PC-9 (cell line): Measurements from ENCODE around the gene SESN1. TPM values are rescaled to one million over a fixed set of nuclear protein-coding genes. Genes with fewer than 3 reads are reported as not detected.

Experiments
- BruUV-seq: library from RNA; stranded (reverse); fragments of 400-500 nt; replicated peaks from 2 replicates; lab custom pipeline; 2021; lab: Mats Ljungman, UMichigan
- CTCF ChIA-PET: fragments of 300-600 bp; sonication (Branson Sonifier 250); formaldehyde crosslinking; loops from one replicate; lab custom pipeline; 2022; ENCODE audit warnings: antibody characterized with exemption; lab: Charles Lee
- POLR2A ChIA-PET: fragments of 300-600 bp; sonication (Branson Sonifier 250); formaldehyde crosslinking; loops from one replicate; lab custom pipeline; 2022; ENCODE audit warnings: antibody characterized with exemption; ENCODE audit not compliant: unreplicated experiment; lab: Charles Lee
- DNase-seq, 2 experiments: peaks; one replicate each; pipeline versions ENCODE4 v3.0.0 to v3.0.0-alpha.2; 2015 to 2022; ENCODE audit warnings: mixed read lengths in 1 of 2
- H2AFZ ChIP-seq: fragments of 200-600 bp; sonication (generic); 2 replicates; pipeline ENCODE4 v1.8.1; 2017; ENCODE audit warnings: antibody characterized with exemption
- H3F3A ChIP-seq: fragments of 200-600 bp; sonication (generic); 2 replicates; pipeline ENCODE4 v1.8.1; 2017; ENCODE audit warnings: antibody characterized with exemption, mild to moderate bottlenecking, low read depth; ENCODE audit not compliant: insufficient read depth
- H3K27ac ChIP-seq: fragments of 200-600 bp; sonication (generic); 2 replicates; pipeline ENCODE4 v1.6.1; 2016; ENCODE audit warnings: mixed run types
- H3K27me3 ChIP-seq: fragments of 200-600 bp; sonication (generic); 2 replicates; pipeline ENCODE4 v1.6.1; 2016; ENCODE audit warnings: low read depth, mixed run types; ENCODE audit not compliant: insufficient read depth
- H3K36me3 ChIP-seq: fragments of 200-600 bp; sonication (generic); 2 replicates; pipeline ENCODE4 v1.6.1; 2016; ENCODE audit warnings: low read depth, mixed run types
- H3K4me1 ChIP-seq: fragments of 200-600 bp; sonication (generic); replicated peaks from 2 replicates; pipeline ENCODE4 v1.6.1; 2016; ENCODE audit warnings: mixed run types; ENCODE audit not compliant: insufficient read depth
- H3K4me2 ChIP-seq: fragments of 200-600 bp; sonication (generic); 2 replicates; pipeline ENCODE4 v1.6.1; 2017; ENCODE audit warnings: mixed run types
- H3K4me3 ChIP-seq: fragments of 200-600 bp; sonication (generic); 2 replicates; pipeline ENCODE4 v1.6.1; 2016; ENCODE audit warnings: mixed run types
- H3K79me2 ChIP-seq: fragments of 200-600 bp; sonication (generic); 2 replicates; pipeline ENCODE4 v1.6.1; 2017; ENCODE audit warnings: low read depth, mixed run types
- H3K9me2 ChIP-seq: fragments of 200-600 bp; sonication (generic); 2 replicates; pipeline ENCODE4 v1.8.1; 2017; ENCODE audit warnings: mild to moderate bottlenecking; ENCODE audit not compliant: insufficient read depth
- H3K9me3 ChIP-seq: fragments of 200-600 bp; sonication (generic); 2 replicates; pipeline ENCODE4 v1.8.1; 2016; ENCODE audit warnings: low read depth; ENCODE audit not compliant: insufficient read depth
- H4K20me1 ChIP-seq: fragments of 200-600 bp; sonication (generic); 2 replicates; pipeline ENCODE4 v1.8.1; 2017; ENCODE audit not compliant: insufficient read depth
- EZH2 ChIP-seq: fragments of 200-600 bp; sonication (generic); IDR thresholded peaks from 2 replicates; pipeline ENCODE4 v1.8.0; 2017; ENCODE audit warnings: antibody characterized with exemption, low read depth
- intact Hi-C: fragments of 100-400 bp; cut with micrococcal nuclease; formaldehyde crosslinking; loops from one replicate; pipeline ENCODE4 v1.10.0; 2022; ENCODE audit not compliant: unreplicated experiment
- total RNA-seq: library from RNA; stranded (reverse); gene quantifications from 2 replicates; pipeline ENCODE4 v1.2.3, GENCODE V29; 2021
- TF ChIP-seq, protein P1 (sequence below): fragments of 200-600 bp; sonication (generic); conservative IDR thresholded peaks from 2 replicates; pipeline ENCODE4 v1.6.1; 2017; ENCODE audit warnings: mixed run types, antibody characterized with exemption, mild to moderate bottlenecking, moderate library complexity

Gene SESN1
- total RNA-seq, 1 experiment from 2014 or later = 6.5 TPM

DNA sequence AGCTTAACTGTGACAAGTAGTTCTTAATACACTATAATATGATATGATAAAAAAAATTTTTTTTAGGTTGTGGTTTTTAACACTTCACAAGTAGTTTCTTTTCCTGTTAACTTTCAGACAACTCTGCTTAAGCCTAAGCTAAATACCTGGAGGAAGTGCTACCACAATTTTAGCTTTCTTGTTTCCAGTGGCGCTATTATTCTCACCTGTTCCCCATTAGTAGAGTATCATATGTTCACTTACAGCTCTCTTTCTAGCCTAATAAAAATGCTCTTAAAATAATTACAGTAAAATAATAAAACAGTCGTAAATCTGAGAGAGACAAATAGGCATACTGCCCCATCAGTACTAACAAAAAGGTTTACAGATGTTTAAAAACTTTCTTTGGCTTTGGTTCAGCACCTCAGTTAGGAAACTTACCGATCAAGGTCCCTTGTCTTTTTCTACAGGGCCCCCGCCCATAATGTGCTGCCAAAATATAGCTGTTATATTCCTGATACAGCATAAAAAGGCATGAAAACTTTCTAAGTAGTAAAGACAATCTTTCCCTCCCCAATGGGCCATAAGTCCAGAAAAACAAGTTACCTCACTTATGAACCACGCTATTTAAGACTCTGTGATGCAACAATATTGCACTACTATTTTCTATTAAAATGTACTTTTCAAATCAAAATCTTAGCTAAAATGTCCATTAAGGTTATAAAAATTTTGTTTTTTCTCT is 57.9 kb downstream of the SESN1 start:
- intact Hi-C loops = no loop called here
- Histone ChIP-seq H3K4me2 (no peak overlapping the region), H3F3A (no peaks in the 10 kb centered on the region), H3K4me3 (no peak overlapping the region), H3K9me2 (no peaks in the 10 kb centered on the region), H2AFZ (no peak overlapping the region), H3K27ac (no peak overlapping the region), H3K36me3 (no peaks in the 10 kb centered on the region), H3K9me3 (no peaks in the 10 kb centered on the region), H4K20me1 (no peaks in the 10 kb centered on the region), H3K4me1 (peaks cover 4% of the 10 kb centered on the region; the same call in 1 of the 2 replicates), H3K79me2 (no peaks in the 10 kb centered on the region), H3K27me3 (no peaks in the 10 kb centered on the region)
- ChIA-PET CTCF (interaction anchor here (0.7 kb wide), 1 partner anchor 18 kb away, joined by 3 read pairs; no protein-coding TSS in a partner anchor), POLR2A (interaction anchor here (0.6 kb wide), 1 partner anchor 15 kb away, joined by 4 read pairs; no protein-coding TSS in a partner anchor)
- TF ChIP-seq EZH2 = no peak
- TF ChIP-seq, protein P1, sequence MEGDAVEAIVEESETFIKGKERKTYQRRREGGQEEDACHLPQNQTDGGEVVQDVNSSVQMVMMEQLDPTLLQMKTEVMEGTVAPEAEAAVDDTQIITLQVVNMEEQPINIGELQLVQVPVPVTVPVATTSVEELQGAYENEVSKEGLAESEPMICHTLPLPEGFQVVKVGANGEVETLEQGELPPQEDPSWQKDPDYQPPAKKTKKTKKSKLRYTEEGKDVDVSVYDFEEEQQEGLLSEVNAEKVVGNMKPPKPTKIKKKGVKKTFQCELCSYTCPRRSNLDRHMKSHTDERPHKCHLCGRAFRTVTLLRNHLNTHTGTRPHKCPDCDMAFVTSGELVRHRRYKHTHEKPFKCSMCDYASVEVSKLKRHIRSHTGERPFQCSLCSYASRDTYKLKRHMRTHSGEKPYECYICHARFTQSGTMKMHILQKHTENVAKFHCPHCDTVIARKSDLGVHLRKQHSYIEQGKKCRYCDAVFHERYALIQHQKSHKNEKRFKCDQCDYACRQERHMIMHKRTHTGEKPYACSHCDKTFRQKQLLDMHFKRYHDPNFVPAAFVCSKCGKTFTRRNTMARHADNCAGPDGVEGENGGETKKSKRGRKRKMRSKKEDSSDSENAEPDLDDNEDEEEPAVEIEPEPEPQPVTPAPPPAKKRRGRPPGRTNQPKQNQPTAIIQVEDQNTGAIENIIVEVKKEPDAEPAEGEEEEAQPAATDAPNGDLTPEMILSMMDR = no peak
- BruUV-seq = no TSS peak
- no peak for DNase-seq

DNA sequence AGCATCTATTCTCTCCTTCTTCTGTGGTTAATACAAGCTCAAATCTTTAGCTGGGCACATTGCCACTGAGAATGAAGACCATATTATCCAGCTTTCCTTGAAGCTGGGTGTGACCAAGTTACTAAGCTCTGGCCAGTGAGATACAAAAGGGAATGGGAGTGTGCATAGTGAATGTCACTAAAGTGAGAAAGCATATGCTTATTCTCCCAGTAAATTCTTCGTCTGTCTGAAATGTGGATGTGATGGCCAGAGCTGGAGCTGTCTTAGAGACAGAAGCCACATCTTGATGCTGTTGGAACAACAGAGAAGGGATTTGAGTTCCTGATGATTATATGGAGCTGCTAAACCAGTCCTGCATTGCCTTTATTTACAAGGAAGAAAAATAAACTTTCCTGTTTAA is 60.1 kb downstream of the SESN1 start:
- intact Hi-C loops = no loop called here

DNA sequence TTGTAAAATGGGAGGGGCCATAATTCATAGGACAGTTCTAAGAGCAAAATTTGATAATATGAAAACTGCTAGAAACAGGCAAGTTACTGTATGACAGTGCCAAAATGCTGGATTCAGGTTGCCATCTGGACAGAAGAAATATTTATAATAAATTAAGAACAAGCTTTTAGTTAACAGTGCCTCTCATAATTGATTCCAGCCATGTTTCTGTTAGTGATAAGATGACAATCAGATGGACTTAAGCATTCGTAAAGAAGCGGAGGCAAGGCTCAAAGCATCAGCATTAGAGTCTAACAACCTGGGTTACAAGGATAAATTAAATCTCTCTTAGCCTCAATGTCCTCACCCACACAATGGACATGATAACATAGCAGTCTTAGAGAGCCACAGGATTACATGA is 61.0 kb downstream of the SESN1 start:
- BruUV-seq = no TSS peak
- ChIA-PET POLR2A (no interaction called here), CTCF (no interaction called here)
- Histone ChIP-seq H3K36me3 (no peaks in the 10 kb centered on the region), H3K27ac (no peak overlapping the region), H3K79me2 (no peaks in the 10 kb centered on the region), H4K20me1 (no peaks in the 10 kb centered on the region), H3K4me1 (peaks cover 4% of the 10 kb centered on the region; the same call in 1 of the 2 replicates), H3K4me3 (no peak overlapping the region), H3F3A (no peaks in the 10 kb centered on the region), H3K4me2 (no peak overlapping the region), H3K9me3 (no peaks in the 10 kb centered on the region), H3K27me3 (no peaks in the 10 kb centered on the region), H3K9me2 (no peaks in the 10 kb centered on the region), H2AFZ (no peak overlapping the region)
- DNase-seq = no peak
- intact Hi-C loops = no loop called here
- TF ChIP-seq, protein P1 = no peak

More for the DNA sequence above, 60.1 kb downstream of the SESN1 start:
- Histone ChIP-seq H4K20me1 (no peaks in the 10 kb centered on the region), H3K27me3 (no peaks in the 10 kb centered on the region), H3K9me3 (no peaks in the 10 kb centered on the region), H3F3A (no peaks in the 10 kb centered on the region), H3K4me2 (no peak overlapping the region), H3K4me3 (no peak overlapping the region), H3K79me2 (no peaks in the 10 kb centered on the region), H3K9me2 (no peaks in the 10 kb centered on the region), H3K36me3 (no peaks in the 10 kb centered on the region), H3K4me1 (peaks cover 4% of the 10 kb centered on the region; the same call in 1 of the 2 replicates), H3K27ac (no peak overlapping the region), H2AFZ (no peak overlapping the region)
- no peak for DNase-seq
- TF ChIP-seq, protein P1 = no peak
- no peak for TF ChIP-seq EZH2
- ChIA-PET POLR2A (no interaction called here), CTCF (no interaction called here)
- BruUV-seq = no TSS peak
